ENCODE data around the gene ATP1B3.
"Not testable (repeated sequence)": the region's sequence is repeated elsewhere in the genome, so short reads cannot be mapped to it uniquely, and the experiment has no call there.

Gene ATP1B3

DNA sequence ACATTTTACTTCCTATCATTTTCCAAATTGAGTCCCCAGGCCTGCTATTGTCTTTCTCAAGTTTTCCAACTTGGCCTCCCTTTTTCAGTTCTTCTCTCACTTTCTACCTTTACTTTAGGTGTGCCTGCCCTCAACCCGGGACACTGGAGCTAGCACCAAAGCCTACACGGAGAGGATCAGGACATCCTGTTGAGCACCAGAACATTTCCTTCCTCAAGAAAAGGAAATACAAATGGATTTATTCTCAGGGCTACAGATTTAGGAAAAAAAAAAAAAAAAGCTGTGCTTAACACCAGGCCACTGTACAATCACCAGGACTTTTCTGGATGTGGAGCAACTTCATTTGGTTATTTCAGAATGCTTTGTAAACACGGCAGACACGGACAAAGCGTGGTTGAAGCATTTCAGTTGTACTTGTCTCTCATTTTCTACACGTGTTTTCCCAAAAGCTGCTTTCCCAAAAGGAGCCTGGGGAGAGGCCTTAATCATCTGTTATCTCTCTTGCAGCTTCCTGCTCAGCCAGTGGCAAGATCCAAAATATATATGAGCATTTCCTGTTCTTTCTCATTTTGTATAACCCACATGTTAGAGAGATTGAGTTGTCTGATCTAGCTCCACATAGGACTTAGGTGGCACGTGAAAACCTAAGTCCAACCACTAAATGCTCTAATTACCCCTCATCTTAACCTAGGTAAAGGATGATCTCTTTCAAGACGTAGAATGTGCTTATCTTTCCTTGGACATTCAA is 15.5 kb upstream of the ATP1B3 start:
- DNase-seq = peak; percentile 51

DNA sequence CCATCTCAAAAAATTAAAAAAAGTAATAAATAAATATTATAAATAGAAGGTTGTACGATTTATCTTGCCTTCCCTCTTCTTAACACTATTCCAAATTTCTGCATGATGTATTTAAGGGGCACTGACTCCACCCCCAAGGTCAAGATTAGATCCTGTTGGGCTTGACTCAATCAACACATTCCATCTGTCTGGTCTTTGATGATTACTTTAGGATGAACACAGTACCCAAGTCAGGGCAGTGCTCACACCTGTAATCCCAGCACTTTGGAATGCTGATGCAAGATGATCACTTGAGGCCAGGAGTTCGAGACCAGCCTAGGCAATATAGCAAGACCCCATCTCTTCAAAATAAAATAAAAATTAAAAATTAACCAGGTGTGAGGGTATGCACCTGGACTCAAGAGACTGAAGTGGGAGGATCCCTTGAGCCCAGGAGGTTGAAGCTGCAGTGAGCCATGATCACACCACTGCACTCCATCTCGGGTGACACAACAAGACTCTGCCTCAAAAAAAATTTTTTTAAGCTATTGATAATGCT is 14.1 kb upstream of the ATP1B3 start:
- no peak for DNase-seq

DNA sequence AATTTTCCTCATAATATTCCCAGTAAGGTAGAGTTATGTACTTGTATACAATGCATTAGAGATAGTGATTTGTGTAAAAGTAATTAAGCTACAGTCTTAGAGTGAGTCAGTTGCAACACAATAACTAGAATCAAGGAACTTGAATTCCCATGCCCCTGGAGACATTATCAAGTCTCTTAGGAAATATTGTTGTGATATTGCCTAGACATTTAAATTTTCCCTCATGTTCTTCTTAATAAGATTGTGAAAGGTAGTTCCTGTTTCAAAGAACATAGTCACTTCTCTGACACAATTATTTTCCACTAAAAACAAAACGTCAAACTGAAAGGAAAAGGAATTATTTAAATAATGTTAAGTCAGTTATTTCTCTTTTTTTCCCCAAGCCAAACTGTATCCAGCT is 13.0 kb upstream of the ATP1B3 start:
- DNase-seq = no peak

DNA sequence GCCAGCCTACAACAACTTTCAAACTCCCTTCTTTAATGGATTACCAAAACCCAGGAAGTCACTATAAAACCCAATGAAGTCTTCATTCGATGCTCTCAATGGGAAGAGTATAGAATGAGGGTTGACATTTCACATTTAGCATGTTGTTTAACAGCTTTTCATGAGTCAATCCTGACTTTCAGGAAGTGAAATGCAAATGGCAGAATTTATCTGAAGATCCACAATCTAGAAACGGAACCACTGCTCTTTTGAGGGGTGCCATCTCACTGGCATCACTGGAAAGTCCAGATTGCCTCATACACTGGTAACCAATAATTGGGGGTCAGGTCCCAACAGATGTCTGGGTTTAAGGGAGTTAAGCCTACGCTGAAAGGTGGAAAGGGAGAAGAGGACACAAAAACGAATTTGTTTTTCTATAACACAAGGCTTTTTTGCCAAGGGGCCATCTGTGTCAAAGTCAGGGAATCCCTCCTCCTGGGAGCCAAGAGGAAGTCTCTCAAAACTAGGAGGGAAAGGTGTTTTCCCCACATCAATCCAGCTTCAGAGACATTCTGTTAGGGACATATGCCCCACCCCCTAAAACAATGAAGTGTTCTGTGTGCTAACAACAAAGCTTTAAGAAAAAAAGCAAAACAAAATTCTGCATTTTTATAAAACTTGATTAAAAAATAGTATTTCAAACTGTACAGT is 12.0 kb upstream of the ATP1B3 start:
- no peak for DNase-seq

DNA sequence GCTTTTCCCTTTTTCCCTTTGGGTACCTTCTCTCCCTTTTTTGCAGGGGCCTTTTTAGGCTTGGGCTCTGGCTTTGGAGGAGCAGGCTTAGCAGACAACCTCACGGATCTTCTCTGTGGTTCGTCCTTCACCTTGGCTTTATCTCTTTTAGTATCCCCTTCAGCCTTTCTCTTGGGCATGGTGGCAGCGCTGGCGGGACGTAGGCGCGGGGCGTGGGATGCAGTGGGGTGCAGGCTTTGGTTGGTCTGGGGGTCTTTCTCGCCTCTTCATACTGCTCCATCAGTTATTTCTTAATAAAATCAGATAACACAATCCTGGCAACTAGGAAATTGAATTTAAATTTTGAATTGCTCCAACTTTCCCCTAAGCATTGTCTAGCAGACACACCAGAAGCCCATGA is 11.3 kb upstream of the ATP1B3 start:
- DNase-seq = no peak

DNA sequence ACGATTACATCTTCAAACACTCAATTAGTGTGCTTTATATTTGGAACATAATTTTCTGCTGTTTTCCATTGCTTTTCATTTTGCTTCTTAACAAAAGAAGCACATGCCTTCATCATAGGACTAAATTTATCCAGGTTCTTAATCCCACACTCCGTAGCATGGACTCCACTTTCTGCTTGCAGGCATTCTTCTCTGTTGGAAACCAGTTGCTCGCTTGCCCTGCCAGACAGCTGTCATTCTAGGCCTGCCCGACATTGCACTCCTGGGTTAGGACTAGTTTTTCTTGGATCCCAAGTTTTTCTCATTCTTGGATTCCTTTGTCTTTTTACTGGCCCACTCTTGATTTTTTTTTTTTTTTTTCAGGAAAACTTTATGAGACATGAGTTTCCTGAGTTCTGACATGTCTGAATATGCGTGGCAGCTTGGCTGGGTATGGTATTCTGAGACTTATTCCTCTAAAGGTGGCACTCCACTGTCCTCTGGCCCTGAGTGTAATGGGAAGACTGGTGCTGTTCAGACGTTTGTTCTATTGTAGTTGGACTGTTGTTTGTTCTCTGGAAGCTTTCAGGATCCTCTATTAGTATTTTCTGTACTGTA is 6.3 kb upstream of the ATP1B3 start:
- no peak for DNase-seq

DNA sequence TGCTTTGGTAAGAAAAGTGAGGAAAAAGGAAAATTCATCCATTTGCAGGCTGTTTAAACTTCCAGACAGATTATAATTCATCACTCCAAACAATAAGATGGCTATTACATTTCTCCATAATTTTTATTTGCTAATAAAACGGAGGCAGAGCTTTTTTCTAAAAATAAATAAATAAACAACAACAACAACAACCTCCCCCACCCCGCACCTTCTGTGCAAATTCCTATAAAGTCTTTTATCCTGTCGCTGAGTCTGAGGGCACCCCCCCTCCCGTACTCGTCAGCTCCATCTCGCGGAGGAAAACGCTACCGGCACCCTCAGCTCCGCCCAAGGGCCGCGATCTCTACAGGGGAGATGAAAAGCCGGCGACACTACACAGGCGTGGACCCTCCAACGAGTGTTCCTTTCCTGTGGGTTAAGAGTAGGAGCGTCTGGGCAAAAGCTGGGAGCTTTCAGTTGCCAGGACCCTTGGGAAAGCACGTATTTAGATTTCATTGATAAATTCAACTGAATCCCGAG is 1.0 kb upstream of the ATP1B3 start:
- peak; percentile 76 for DNase-seq

DNA sequence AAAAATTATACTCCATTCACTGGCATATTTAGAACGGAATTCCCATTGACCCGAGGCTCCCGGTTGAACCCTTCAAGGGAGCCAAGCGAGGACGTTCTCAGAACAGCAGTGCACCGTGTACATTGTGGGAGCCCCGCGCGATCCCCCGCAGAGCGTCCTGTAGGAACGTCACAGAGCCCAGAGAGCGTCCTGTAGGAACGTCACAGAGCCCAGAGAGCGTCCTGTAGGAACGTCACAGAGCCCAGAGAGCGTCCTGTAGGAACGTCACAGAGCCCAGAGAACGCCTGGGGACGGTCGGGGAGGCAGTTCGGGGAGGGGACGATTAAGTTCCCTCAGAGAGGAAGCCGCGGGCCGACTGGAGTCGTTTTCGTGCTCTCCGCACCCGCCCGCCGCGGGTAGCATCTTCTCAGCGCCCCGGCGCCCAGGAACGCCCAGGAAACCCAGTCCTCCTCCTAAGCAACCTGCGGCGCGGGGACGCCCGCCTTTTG is 506 bp upstream of the ATP1B3 start:
- DNase-seq = peak; percentile 25

DNA sequence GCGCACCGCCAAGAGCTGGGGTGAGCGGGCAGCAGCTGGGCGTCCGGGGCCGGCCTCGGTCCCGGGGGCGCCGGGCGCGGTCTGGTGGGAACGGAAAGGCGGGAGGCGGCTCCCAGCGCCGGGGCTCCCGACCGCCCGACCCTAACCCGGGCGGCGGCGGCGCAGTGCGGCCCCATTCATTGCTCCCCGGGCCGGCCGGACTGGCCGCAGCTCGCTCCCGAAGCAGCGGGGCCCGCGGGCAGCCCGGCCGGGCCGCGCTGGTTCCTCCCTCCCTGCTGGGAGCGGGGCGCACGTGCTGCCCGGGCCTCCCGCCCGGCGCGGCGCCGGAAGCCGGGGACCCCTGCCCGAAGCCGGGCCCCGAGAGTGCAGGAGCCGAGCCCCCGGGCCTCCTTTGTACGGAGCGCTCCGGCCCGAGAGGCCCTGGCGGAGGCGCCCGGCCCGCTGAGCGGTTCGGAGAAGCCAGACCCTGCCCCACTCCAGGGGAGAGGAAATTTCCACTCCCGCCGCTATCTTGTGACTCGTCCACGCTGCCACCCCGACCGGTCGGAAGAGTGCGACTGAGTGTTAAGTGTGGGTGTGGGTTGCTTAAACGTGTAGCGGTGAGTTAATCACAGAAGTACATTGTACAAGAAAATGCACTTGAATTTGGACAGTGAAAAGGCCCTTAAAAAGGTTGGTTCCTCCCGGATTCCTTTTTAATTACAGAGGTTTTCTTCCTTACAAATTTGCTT is 613 bp downstream of the ATP1B3 start:
- DNase-seq = peak; percentile 12

DNA sequence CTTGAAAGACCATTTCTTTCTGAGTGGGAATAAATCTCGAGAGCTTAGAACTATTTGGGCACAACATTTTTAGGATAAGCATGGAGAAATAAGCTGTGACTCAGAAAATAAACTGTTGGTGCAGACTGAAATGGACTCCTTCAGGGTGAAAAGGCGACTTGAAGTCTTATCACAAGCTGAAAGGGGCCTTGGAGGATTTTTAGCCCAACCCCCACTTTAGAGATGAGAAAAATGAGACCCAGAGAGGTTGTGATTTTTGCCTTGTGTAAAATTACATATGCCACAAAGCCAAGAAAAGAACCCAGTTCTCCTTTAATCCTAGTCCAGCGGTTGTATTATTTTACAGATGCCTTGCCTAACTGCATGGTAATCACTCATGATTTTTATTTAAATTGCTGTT is 1.5 kb downstream of the ATP1B3 start:
- peak; percentile 34 for DNase-seq

DNA sequence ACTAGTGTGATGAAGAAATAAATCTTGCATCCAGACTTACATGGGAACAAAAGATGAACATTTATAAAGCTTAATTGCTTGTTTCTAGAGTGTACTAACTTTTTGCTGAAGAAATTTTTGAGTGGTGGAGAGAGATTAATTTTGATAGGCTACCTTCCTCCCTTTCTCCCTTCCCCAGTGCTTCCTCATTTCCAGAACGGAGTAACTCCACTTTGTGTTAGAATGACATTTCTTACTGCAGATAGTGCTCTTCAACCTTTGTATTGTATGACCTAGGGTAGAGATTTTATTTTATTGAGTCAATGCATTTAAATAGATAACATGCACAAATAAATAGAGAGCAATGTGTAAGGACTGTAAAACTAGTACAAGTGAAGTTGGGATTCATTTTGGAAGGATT is 1.9 kb downstream of the ATP1B3 start:
- DNase-seq = no peak

DNA sequence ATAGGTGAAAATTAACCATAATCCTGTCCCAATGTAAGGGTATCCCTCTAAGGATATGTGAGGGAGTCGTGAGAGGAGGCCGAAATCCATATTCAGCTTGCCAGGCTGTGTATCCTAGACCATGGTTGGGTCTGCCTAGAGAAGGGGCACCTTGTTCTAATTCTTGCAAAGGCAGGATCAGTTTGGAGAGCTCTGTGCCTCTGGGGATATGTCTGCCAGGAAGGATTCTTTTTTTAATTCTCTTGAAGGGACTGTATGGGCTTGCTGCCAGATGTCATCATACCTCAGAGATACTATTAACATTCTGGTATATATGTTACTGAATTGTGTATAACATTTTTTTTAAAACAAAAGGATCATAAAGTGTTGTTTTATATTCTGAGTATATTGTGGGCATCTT is 2.4 kb downstream of the ATP1B3 start:
- DNase-seq = peak; percentile 47

DNA sequence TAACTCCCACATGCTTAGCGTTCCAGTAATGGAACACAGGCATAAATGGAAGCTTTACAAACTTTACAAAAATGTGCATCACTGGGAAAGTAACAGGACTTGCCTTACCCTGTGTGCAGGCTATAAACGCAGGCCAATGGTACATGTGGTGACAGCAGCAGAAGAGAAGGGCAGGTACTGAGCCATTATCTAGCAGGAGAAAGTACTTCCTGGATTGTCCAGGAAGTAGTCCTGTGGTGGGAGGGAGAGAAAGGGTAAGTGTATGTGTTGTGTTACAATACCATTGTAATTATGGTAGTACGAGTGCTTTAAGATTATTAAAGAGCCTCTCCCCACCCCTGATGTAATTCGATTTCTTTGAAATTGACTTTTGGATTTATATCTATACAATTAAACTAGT is 5.3 kb downstream of the ATP1B3 start:
- DNase-seq = no peak

DNA sequence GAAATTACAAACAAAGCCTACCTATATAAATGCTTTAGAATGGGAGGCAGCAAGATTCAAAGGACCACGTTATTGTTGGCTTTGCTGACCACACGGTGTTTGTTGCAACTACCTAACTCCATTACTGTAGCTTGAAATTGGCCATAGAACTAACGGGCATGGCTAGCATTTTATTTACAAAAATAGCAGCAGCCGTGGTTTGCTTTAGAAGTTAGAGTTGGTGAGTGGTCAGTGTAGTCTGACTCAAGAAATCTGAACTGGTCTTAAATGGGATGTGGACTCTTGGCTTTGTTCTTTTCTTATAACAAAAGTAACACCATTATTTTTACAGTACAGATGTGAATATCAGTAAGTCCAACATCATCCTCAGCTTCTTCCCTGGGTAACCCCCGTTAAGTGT is 10.6 kb downstream of the ATP1B3 start:
- no peak for DNase-seq

DNA sequence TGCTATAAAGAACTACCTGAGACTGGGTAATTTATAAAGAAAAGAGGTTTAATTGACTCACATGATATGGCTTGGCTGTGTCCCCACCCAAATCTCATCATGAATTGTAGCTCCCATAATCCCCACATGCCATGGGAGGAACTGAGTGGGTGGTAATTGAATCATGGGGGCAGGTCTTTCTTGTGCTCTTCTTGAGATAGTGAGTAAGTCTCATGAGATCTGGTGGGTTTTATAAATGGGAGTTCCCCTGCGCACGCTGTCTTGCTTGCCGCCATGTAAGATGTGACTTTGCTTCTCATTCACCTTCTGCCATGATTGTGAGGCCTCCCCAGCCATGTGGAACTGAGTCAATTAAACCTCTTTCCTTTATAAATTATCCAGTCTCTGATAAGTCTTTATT is 12.1 kb downstream of the ATP1B3 start:
- not testable (repeated sequence) for DNase-seq

DNA sequence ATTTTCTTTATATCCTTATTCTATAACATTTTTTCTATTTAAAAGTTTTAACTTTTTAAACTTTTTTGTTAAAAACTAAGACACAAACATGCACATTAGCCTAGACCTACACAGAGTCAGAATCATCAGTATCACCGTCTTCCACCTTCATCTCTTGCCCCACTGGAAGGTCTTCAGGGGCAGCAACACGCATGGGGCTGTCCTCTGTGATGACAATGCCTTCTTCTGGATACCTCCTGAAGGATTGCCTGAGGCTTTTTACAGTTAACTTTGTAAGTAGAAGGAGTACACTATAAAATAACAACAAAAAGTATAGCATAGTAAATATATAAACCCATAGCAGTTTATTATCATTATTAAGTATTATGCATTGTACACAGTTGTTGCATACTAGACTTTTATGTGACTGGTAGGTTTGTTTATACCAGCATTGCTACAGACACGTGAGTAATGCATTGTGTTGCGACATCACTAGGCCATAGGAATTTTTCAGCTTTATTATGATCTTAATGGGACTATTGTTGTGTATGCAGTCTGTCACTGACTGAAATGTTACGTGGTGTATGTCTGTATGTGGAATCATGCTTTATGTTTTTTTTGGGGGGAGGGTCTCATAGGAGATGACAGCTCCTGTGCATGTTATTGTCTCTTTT is 18.2 kb downstream of the ATP1B3 start:
- DNase-seq = peak; percentile 49

DNA sequence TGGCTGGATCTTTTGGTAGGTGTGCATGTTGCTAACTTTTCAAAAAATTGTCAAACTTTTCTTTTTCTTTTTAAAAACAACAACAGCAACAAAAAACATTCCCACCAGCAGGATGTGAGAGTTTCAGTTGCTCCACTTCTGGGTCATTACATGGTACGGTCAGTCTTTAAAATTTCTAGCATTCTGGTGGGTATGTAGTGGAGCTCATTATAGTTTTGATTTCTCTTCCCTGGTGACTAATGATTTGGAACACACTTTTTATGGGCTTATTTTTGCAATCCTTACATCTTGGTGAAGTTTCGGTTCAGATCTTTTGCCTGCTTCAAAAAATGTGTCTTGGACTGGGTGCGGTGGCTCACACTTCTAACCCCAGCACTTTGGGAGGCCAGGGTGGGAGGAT is 19.3 kb downstream of the ATP1B3 start:
- no peak for DNase-seq

DNA sequence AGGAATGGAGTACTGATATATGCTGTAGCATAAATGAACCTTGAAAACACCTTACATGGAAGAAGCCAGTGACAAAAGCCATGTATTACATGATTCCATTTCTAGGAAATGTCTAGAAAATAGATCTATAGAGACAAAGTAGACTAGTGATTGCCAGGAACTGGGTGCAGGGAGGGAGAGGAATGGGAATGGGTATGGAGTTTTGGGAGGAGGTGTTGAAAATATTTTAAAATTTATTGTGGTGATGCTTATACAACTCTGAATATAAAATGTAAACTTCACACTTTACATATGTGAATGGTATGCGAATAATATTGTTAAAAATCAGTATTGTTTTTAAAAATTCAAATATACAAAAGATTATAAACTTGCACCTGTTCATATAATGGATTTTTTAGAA is 22.5 kb downstream of the ATP1B3 start:
- DNase-seq = no peak

DNA sequence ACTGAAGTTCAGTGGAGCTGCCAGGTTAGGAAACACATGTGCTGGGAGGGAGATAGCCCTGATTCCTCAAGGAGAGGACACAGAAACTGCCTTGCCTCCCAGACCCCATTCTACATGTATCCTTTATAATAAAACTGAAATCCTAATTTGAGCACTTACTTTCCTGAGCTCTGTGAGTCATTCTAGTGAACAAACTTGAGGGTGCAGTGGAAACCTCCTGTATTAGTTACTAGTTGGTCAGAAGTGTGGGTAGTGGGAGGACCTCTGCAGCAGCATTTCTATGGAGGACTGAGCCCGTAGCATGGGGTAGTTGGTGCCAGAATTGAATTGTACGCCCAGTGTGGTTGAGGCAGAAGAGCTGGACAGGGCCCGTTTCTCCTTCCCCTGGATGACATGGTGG is 23.9 kb downstream of the ATP1B3 start:
- no peak for DNase-seq

DNA sequence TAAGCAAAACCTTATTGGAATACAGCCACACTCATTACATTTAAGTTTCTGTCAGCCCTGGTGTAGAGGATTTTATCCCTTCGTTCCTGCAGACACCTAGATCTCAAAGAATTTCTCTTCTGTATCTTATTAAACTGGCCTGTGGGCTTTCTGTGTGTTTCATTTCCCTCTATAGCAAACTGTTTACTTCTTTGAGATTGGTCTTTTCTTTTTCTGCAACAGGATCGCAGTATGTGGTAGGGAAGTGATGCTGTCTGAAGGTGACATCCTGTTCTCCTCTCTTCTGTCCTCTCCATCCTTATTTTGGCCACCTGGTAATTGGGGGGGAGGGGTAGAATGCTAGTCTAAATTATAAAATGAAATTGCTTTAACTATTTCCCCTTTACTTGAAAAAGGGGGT is 25.5 kb downstream of the ATP1B3 start:
- DNase-seq = no peak

DNA sequence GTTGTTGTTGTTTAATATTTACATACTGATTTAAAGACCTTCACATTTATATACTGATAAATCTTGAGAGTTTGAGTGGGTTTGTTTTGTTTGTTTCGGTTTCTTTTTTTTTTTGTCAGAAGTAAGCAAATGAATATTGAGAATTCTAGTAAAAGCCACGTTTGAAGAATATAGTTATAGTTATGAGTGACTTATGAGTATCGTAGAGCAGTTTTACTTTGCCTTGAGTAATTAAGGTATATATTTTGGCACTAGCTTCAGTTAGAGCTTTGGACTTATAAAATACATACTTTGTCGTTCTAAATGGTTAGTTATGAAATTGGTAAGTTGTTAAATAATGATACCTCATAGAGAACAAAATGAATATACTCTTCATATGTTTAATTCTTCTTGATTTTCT is 27.8 kb downstream of the ATP1B3 start:
- no peak for DNase-seq

DNA sequence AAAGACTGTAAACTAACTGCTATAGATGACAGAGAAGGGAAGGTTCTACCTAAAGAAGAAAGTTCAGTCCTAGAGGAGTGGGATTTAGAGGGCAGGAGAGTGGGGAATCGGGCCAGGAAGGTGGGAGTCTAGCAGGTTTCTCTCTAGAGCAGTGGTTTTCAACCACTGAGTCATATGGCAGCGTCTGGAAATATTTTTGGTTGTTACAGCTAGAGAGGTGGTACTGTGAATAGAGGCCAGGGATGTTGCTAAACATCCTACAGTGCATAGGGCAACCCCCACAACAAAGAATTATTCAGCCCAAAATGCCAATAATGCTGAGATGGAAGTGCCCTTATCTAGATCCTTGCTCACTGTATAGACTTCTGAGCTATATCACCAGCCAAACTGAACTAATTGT is 28.7 kb downstream of the ATP1B3 start:
- DNase-seq = peak; percentile 50

Data from NCI-H226 (cell line).